ENCODE data around the gene CTPS1. TPM values are rescaled to one million over a fixed set of nuclear protein-coding genes. Genes with fewer than 3 reads are reported as not detected.

The CTPS1 gene
- 25.6 and 27.7 TPM in 2 replicates for total RNA-seq
- long read RNA-seq, transcript CTPS1-211 (18 exons, 2,855 nt) = minor isoform, 5 of 221 reads
- long read RNA-seq, transcript CTPS1-214 (18 exons, 2,648 nt) = minor isoform, 5 of 221 reads
- long read RNA-seq, transcript CTPS1-202 (19 exons, 3,201 nt) = major isoform, 176 of 221 reads
- long read RNA-seq, partial matches to known transcripts = 22 of 221 reads
- long read RNA-seq, other reads (novel, unspliced or antisense) = 10 of 221 reads

- H3K27me3 Mint-ChIP-seq (ENCODE audit: unreplicated experiment) = no peaks in the 10 kb centered on the region
- no peaks in the 10 kb centered on the region for H3K9me3 Mint-ChIP-seq (ENCODE audit: unreplicated experiment)
- TF ChIP-seq CTCF (IDR thresholded peaks at IDR 0.05) = peak; percentile 40
- H3K4me1 Mint-ChIP-seq (ENCODE audit: unreplicated experiment) = peaks cover 39% of the 10 kb centered on the region
- peaks cover 6% of the 10 kb centered on the region for H3K36me3 Mint-ChIP-seq (ENCODE audit: unreplicated experiment)
- peak; percentile 98 for DNase-seq (ENCODE audit: extremely low spot score, unreplicated experiment)
- H3K27ac Mint-ChIP-seq (ENCODE audit: unreplicated experiment) = peak within 1 kb of the TSS; percentile 98
- H3K4me3 Mint-ChIP-seq (ENCODE audit: unreplicated experiment) = peak within 1 kb of the TSS; percentile 88
Observed at GRCh38 chr1:40979241-40980067, at the start of gene CTPS1. TSS of gene CTPS1 (plus strand) at chr1:40979696. CDS start at chr1:40983291, 3,595 bp downstream.

- Mint-ChIP-seq H3K36me3 (ENCODE audit: unreplicated experiment) (no peaks in the 10 kb centered on the region), H3K27ac (ENCODE audit: unreplicated experiment) (no peak overlapping the region), H3K4me3 (ENCODE audit: unreplicated experiment) (no peak overlapping the region), H3K4me1 (ENCODE audit: unreplicated experiment) (peaks cover 15% of the 10 kb centered on the region), H3K9me3 (ENCODE audit: unreplicated experiment) (no peaks in the 10 kb centered on the region), H3K27me3 (ENCODE audit: unreplicated experiment) (no peaks in the 10 kb centered on the region)
- DNase-seq (ENCODE audit: extremely low spot score, unreplicated experiment) = no peak
- TF ChIP-seq CTCF (IDR thresholded peaks at IDR 0.05) = no peak
Observed at GRCh38 chr1:40930174-40930964, 49.1 kb upstream of the CTPS1 start.

GRCh38 chr1:40931601-40932000 lies 47.9 kb upstream of the CTPS1 start:
- no peak overlapping the region for H3K27ac Mint-ChIP-seq (ENCODE audit: unreplicated experiment)
- H3K36me3 Mint-ChIP-seq (ENCODE audit: unreplicated experiment) = no peaks in the 10 kb centered on the region
- H3K27me3 Mint-ChIP-seq (ENCODE audit: unreplicated experiment) = no peaks in the 10 kb centered on the region
- peaks cover 22% of the 10 kb centered on the region for H3K4me1 Mint-ChIP-seq (ENCODE audit: unreplicated experiment)
- TF ChIP-seq CTCF (IDR thresholded peaks at IDR 0.05) = no peak
- no peak overlapping the region for H3K4me3 Mint-ChIP-seq (ENCODE audit: unreplicated experiment)
- DNase-seq (ENCODE audit: extremely low spot score, unreplicated experiment) = no peak
- no peaks in the 10 kb centered on the region for H3K9me3 Mint-ChIP-seq (ENCODE audit: unreplicated experiment)

GRCh38 chr1:40932006-40932405 lies 47.5 kb upstream of the CTPS1 start:
- no peak for TF ChIP-seq CTCF (IDR thresholded peaks at IDR 0.05)
- Mint-ChIP-seq H3K9me3 (ENCODE audit: unreplicated experiment) (no peaks in the 10 kb centered on the region), H3K27ac (ENCODE audit: unreplicated experiment) (no peak overlapping the region), H3K4me3 (ENCODE audit: unreplicated experiment) (no peak overlapping the region), H3K27me3 (ENCODE audit: unreplicated experiment) (no peaks in the 10 kb centered on the region), H3K36me3 (ENCODE audit: unreplicated experiment) (no peaks in the 10 kb centered on the region), H3K4me1 (ENCODE audit: unreplicated experiment) (peaks cover 25% of the 10 kb centered on the region)
- no peak for DNase-seq (ENCODE audit: extremely low spot score, unreplicated experiment)

All from osteocyte (in vitro differentiated cells).